ENCODE measurements around the gene WTIP.

Gene WTIP

GRCh38 chr19:34500656-34501120 is 19.1 kb downstream of the WTIP start:
- no peak for TF ChIP-seq CTCF (IDR thresholded peaks at IDR 0.05)
- no peaks in the 10 kb centered on the region for H3K9me3 Mint-ChIP-seq
- H3K4me3 Mint-ChIP-seq: no peak overlapping the region
- peaks cover 3% of the 10 kb centered on the region for H3K27me3 Mint-ChIP-seq (ENCODE audit: low read depth, poor library complexity)
- H3K36me3 Mint-ChIP-seq (ENCODE audit: low read depth): peaks cover 15% of the 10 kb centered on the region
- no peak overlapping the region for H3K27ac Mint-ChIP-seq
- peaks cover 27% of the 10 kb centered on the region for H3K4me1 Mint-ChIP-seq
- no peak for DNase-seq

- H3K9me3 Mint-ChIP-seq: no peaks in the 10 kb centered on the region
- no peak overlapping the region for H3K4me3 Mint-ChIP-seq
- DNase-seq: peak; percentile 98
- no peak overlapping the region for H3K27ac Mint-ChIP-seq
- H3K27me3 Mint-ChIP-seq (ENCODE audit: low read depth, poor library complexity): peaks cover 3% of the 10 kb centered on the region
- TF ChIP-seq CTCF (IDR thresholded peaks at IDR 0.05): peak; percentile 99
- H3K4me1 Mint-ChIP-seq: peaks cover 27% of the 10 kb centered on the region
- peaks cover 15% of the 10 kb centered on the region for H3K36me3 Mint-ChIP-seq (ENCODE audit: low read depth)
These were observed 20.1 kb downstream of the WTIP start for GRCh38 chr19:34501339-34502320.

- Mint-ChIP-seq H3K4me1 (peaks cover 27% of the 10 kb centered on the region), H3K4me3 (no peak overlapping the region), H3K27ac (no peak overlapping the region), H3K9me3 (no peaks in the 10 kb centered on the region), H3K36me3 (ENCODE audit: low read depth) (peaks cover 7% of the 10 kb centered on the region), H3K27me3 (ENCODE audit: low read depth, poor library complexity) (peaks cover 3% of the 10 kb centered on the region)
- TF ChIP-seq CTCF (IDR thresholded peaks at IDR 0.05): no peak
- DNase-seq: no peak
These were observed 21.2 kb downstream of the WTIP start for GRCh38 chr19:34502582-34503411.

DNA sequence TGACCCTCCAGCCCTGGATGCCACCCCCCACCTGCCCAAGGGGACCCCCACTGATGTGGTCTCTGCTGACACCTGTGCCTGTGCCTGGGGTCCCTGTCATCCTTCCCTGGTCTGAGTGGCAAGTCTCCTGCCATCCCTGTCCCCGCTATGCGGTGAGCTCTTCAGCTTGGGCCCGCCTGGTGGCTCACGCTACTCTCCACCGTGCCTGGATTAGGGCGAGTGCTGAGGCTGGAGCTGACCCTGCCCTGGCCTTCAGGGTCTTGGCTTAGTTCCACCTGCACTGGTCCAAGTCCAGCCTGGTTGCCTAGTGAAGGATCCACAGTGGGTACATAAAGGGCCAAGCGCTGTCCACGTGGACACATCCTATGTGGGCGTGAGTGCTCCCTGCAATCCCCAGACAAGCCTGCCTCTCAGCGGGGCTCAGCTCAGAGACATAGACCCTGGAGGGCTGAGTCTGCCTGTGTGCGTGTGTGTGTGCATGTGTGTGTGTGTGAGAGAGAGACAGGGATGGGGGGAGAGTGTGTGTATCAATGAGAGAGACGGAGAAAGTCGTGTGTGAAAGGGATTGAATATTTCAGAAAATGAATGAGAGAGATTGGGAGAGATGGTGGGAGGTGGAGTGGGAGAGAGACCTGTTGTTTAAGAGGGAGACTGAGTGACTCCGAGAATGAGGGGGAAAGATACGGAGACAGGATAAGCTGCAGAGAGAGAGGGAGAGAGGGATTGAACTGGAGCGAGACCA is 22.1 kb downstream of the WTIP start:
- Mint-ChIP-seq H3K27me3 (ENCODE audit: low read depth, poor library complexity) (peaks cover 5% of the 10 kb centered on the region), H3K4me1 (peaks cover 27% of the 10 kb centered on the region), H3K36me3 (ENCODE audit: low read depth) (no peaks in the 10 kb centered on the region), H3K9me3 (no peaks in the 10 kb centered on the region), H3K27ac (peak overlapping the region; percentile 86), H3K4me3 (no peak overlapping the region)
- TF ChIP-seq CTCF (IDR thresholded peaks at IDR 0.05): no peak
- DNase-seq: no peak

DNA sequence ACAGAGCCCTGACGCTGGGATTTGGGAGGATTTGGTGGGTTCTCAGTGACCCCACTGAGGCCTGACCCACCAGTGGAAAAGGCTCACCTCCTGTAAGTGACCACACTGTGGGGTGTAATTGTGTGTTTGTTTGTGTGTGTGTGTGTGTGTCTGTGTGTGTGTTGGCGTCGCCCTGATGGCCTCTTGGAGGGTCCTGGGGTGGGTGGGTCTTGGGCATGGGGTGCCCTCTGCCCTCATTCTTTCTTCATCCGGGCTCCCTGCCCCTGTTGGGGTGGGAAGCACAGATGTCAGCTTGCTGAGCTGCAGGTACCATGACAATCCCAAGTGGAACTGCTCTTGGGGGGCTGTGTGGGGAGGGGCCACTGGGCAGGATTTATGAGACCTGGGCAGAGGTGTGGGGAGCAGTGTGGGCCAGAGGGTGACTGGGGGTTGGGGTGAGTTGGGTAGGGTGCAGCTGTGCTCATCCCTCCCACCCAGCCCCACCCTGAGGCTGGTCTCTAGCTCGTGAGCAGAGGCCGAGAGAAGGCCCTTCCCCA is 22.8 kb downstream of the WTIP start:
- peak overlapping the region; percentile 86 for H3K27ac Mint-ChIP-seq
- DNase-seq: no peak
- no peak overlapping the region for H3K4me3 Mint-ChIP-seq
- peaks cover 11% of the 10 kb centered on the region for H3K27me3 Mint-ChIP-seq (ENCODE audit: low read depth, poor library complexity)
- no peak for TF ChIP-seq CTCF (IDR thresholded peaks at IDR 0.05)
- no peaks in the 10 kb centered on the region for H3K36me3 Mint-ChIP-seq (ENCODE audit: low read depth)
- H3K4me1 Mint-ChIP-seq: peaks cover 27% of the 10 kb centered on the region
- H3K9me3 Mint-ChIP-seq: peaks cover 6% of the 10 kb centered on the region
